SW480 (cell line): Measurements from ENCODE around the gene TCF19.
"Not testable (repeated sequence)": the region's sequence is repeated elsewhere in the genome, so short reads cannot be mapped to it uniquely, and the experiment has no call there.

Experiments used
- DNase-seq: peaks from one replicate; pipeline ENCODE4 v3.0.0-alpha.2; 2016; ENCODE audit warnings: low spot score

Gene TCF19

DNA sequence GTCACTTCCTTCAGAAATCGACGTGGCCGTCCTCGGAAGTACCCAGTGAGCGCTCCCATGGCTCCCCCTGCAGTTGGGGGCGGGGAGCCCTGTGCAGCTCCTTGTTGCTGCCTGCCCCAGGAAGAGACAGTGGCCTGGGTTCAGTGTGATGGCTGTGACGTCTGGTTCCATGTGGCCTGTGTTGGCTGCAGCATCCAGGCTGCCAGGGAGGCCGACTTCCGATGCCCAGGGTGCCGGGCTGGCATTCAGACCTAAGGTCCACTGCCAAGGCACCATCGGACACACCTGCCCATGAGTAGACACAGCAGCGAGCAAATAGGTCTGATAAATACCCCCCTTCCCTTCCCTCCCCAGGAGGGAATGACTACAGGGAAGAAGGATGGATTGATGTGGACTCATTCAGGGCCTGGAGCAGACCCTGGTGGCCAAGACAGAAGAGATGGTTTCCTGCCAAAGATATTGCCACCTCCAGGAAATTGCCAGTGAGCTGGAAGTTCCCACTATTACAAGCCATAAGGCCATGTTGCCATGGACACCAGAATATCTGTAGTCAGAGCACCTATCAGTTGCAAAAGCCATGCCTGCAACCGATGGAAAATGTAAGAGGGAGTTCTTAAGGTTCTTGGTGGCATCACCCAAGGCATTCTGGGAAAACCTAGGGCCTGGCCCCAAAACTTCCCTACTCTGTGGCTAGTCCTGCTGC, 4.2 kb downstream of the TCF19 start:
- no peak for DNase-seq

DNA sequence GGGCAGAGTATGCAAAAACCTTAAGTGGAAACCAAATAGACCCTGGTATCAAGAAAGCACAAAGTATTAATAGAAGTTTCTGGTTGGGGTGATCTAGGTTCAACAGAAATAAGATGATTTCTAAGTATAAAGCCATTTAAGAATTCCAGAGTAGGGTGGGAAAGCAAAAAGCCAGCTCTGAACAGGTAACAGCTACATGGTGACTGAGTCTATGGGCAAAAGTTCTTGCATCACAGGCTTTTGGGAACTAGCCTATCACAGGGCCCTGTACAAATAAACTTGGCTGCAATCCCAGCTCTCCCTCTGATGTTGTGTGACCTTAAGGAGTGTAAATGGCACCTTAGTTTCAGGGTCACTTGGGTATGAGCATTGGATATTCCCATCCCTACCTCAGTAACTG, 5.5 kb downstream of the TCF19 start:
- DNase-seq, result no peak

DNA sequence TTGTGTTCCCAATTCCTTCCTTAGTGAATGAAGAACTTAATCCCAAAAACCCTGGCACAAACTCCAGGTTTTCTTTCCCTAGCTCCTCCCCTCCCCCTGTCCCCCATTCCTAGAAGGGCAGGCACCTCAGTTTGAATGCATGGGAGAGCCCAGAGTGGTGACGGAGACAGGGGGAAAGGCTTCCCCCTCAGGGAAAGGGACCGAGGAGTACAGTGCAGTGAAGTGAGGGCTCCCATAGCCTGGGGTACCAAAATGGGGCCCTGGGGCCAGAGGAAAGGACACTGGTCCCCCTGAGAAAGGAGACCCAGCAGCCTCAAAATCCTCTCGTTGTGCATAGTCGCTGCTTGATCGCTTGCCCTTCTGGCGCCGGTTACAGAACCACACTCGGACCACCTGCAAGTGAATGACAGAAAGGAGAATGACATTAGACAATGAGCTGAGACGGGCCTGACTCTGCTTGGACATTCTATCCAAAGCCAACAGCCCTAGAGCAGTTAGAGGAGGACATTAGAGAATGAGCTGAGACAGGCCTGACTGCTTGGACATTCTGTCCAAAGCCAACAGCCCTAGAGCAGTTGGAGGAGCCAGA, 6.2 kb downstream of the TCF19 start:
- DNase-seq, result not testable (repeated sequence)

DNA sequence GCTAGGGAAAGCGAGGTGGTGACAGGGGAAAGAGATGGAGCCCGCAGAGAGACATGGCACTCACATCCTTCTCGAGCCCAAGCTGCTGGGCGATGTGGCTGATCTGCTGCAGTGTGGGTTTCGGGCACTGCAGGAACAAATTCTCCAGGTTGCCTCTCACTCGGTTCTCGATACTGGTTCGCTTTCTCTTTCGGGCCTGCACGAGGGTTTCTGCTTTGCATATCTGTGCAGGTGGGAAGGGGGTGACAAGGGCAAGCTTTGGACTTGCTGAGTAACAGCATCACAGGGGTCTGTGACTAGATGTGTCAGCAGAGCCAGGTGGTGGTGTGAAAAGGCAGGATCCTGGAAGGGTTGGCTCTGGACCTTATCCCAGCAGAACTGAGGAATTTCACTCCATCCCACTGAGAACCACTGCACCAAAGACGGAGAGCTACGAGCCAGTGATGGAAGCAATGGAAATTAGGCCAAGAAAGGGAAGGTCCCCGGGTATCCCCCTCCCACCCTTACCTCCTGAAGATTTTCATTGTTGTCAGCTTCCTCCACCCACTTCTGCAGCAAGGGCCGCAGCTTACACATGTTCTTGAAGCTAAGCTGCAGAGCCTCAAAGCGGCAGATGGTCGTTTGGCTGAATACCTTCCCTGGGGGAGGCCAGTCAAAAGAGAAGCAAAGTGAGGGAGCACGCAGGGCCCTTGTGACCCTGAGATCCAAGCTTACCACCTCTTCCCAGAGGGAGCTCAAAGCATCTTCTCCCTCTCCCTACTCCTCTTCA, 6.9 kb downstream of the TCF19 start:
- not testable (repeated sequence) for DNase-seq

DNA sequence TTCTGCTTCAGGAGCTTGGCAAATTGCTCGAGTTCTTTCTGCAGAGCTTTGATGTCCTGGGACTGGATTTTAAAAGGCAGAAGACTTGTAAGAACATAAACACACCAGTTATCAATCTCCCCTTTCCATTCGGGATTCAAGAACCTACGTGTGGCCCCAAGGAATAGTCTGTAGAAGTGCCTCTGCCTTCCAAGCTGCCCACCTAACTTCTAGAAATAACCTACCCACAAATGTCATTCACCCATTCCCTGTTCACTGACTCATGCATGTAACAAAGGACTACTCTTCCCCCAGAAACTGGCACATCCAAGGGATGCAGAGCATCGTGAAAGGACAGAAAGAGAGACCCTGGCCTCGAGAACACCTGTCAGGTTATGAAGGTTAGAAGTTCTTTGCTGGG, 7.6 kb downstream of the TCF19 start:
- no peak for DNase-seq

DNA sequence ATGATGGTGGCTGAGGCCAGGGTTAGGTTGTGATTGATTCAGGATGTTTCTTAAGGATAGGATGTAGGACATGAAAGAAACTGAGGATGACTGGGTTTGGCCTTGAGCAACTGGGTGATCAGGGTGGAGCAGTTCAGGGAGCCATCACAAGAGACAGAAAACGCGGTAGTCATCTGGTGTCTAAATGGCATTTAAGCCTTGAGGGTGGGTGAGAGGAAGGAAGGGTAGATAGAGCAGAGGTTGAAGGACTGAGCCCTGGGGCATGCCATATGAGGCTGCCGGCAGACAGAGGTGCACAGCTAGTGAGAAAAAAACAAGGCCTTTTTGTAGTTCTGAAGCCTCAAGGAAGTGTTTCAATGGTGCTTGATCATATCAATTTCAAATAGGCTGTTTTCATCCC, 10.2 kb downstream of the TCF19 start:
- DNase-seq, result no peak

DNA sequence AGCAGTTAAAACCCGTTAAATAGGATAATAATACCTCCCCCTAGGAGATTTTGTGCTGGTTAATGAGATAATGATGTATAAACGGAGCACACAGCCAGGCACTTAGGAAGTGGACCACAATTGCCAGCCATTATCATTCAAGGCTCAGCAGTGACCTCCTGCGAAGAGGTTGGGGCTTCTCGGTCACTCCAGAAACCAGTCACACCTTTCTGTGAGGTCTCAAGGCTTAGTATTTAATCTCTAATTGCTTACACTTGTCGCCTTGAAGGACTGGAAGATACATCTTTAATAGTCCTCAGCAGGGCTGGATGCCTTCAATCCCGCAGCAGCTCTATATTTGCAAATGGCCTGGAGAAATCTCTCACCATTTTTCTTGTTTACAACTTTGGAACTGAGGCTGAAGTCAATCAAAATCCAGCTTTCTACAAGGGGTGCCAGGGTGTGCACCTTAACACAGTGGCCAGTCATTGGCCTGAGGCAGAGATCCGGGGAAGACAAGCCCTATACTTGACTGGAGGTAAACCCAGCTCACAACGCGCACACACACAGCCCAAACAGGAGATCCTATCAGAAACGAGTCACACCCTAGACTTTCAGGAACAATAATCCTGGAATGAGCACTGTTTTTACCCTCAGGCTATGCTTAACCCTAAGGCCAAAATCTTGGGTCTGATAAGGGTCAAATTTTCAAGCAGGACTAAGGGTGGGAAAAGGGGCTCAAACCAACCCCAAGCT, 10.9 kb downstream of the TCF19 start:
- no peak for DNase-seq

DNA sequence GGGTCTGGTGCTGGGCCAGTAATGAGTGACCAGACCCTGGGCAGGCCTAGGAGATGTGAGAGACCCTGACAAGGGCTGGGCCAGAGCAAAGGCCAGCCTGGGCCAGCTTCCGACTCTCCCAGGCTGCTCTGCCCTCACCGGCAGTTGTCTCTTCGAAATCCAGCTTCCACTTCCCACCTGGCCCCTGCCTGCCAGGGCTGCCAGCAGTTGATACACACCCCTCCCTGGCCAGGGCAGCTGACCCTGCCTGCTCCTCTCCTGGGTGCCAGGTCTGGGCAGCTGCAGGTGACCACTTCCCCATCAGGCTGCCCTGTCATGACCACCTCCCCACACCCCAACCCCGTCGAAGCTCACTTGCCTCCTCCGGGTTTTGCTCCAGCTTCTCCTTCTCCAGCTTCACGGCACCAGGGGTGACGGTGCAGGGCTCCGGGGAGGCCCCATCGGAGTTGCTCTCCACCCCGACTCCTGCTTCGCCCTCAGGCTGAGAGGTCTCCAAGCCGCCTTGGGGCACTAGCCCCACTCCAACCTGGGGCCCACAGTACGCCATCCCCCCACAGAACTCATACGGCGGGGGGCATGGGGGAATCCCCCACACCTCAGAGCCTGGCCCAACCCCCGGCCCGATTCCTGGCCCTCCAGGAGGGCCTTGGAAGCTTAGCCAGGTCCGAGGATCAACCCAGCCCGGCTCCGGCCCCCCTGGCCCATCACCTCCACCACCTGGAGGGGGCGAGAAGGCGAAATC, 11.6 kb downstream of the TCF19 start:
- not testable (repeated sequence) for DNase-seq

DNA sequence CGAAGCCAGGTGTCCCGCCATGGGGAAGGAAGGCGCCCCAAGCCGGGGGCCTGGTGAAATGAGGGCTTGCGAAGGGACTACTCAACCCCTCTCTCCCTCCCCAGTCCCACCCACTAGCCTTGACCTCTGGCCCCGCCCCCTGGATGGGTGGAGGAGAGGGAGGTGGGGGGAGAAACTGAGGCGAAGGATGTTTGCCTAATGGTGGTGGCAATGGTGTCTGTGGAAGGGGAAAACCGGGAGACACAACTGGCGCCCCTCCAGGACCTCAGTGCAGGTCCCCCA, 12.2 kb downstream of the TCF19 start, which contains the start of gene POU5F1:
Gene POU5F1, minus strand, starts transcription at position 83 of the 282 bp plus-strand sequence. Its CDS starts 62 bp downstream, at position 21.
- no peak for DNase-seq

DNA sequence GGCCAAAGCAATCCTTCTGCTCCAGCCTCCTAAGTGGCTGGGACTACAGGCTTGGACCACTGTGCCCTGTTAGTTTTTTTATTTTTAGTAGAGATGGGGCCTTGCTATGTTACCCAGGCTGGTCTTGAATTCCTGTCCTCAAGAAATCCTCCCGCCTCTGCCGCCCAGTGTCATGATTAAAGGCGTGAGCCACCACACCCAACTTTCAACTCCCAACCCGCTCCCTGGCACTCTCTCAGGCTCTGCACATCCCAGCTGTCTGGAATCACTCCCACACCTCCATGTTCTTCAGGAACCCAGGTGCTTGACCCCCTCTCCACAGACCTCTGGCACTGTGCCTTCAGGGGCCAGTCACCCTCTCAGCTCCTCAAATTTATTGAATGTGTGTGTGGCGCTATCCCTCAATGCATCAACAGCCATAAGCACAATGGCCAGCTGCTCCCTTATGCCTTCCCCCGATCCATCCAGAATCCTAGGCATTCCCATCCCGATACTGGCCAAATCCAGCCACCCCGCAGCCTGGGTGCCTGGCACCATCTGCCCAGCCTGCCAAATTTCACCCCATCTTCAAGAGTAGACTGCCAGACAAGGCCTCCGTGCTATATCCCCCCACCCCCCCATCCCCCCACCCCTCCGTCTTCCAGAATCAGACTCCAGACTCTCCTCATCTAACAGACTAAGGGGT, 12.7 kb downstream of the TCF19 start:
- no peak for DNase-seq

DNA sequence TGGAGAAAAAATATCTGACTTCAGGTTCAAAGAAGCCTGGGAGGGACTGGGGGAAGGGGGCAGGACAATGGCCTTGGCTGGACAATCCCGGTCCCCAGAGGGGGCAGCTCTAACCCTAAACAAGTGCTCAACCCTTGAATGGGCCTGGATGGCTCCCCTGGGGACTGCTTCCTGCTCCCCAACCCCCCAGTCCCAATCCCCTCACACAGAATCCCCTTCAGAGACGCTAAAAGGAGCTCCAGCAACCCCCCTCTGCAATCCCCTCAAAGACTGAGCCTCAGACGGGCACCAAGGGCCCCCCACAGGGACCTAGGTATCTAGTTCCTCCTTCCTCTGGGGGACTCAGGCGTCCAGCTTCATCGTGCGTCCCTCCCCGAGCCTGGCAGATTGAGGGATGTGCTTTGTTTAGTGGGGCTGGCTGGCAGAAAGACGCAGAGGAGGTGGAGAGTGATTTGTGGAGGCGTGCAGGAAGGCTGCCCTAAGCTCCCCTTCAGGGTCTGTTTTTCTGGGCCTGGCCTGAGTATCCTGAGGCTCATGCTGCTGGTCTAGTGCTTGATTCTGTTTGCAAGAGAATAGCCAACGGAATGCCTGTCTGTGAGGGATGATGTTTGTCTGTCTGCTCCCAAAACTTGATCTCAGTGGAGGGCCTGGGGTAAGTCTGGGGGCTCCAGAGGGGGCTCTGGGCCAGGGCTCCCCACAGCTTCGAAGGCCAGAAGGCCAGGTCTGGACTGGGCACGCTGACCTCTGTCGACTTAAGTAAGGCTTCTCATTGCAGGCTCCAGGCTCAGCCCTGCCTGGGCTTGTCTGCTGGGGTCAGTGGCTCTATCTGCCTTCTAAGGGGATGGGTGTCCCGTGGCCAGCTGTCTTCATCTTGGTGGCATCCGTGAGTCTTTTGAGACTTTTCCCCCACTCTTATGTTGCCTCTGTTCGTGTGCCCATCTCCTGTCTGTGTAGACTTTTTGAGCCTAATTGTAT, 13.8 kb downstream of the TCF19 start:
- no peak for DNase-seq

DNA sequence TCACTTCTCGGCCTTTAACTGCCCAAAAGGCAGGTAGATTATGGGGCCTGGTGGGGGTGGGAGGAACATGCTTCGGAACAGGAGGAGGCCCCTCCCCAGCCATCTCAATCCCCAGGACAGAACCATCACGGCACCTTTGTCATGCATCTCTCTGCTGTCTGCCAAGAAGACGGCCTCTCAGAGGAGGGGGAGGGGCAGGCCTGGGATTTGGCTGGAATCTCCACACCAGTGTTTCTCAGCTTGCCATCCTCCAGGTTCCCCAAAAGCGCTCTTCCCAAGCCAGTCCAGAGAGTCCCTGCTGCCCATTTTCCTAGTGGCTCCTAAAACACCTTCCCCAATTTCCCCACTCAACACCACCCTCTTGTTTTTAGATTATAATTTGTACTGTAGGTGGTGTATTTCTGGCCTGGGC, 14.6 kb downstream of the TCF19 start:
- no peak for DNase-seq

DNA sequence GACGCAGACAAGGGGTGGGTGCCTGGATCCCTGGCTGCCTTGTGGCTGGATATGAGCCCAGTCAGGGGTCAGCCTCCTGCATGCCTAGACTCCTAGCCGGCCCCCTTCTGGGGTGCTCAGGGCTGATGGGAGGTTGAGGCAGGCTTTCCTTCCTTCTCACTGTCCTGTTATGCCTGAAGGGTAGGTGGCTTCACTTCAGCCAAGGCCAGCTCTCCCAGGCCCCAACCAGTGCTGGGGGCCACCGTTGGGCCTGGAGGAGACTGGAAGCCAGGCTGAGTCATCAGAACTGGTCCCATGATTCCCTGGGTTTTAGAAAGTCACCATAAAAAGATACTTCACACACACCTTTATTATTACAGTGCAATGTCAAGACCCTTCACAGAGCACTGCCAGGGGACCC, 15.0 kb downstream of the TCF19 start:
- no peak for DNase-seq

DNA sequence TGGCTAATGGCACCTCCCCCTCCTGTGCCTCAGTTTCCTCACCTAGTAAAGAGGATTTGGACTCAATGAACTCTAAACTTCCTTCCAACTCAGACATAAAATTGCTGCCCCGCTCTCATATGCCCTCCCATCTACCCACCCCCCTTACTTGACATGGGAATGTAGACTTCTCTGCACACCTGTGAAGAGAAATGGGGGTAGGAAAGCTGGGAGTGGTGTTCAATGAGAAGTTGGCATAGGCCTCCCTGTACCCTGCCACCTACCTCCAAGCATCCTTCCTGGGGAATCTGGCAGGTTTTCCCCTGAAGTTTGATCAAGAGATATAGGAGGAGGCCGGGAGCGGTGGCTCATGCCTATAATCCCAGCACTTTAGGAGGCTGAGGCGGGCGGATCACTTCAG, 16.0 kb downstream of the TCF19 start:
- DNase-seq, result no peak

DNA sequence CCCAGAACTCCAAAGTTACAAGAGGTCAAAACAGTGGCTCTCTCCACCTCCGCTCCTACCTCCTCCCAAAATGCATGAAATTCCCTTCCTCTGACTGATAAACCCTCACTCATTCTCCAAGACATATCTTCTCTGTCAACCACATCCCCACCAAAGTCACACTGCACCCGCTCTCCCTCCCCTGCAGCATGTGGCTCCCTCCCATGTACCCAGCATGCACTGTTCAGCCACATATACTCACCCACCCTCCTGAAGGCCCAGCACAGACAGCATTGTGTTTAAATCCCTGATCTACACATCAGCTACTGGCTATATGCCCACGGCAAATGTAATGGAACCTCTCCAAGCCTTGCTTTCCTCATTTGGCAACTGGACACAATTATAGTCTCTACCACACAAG, 17.6 kb downstream of the TCF19 start:
- peak; percentile 27 for DNase-seq

DNA sequence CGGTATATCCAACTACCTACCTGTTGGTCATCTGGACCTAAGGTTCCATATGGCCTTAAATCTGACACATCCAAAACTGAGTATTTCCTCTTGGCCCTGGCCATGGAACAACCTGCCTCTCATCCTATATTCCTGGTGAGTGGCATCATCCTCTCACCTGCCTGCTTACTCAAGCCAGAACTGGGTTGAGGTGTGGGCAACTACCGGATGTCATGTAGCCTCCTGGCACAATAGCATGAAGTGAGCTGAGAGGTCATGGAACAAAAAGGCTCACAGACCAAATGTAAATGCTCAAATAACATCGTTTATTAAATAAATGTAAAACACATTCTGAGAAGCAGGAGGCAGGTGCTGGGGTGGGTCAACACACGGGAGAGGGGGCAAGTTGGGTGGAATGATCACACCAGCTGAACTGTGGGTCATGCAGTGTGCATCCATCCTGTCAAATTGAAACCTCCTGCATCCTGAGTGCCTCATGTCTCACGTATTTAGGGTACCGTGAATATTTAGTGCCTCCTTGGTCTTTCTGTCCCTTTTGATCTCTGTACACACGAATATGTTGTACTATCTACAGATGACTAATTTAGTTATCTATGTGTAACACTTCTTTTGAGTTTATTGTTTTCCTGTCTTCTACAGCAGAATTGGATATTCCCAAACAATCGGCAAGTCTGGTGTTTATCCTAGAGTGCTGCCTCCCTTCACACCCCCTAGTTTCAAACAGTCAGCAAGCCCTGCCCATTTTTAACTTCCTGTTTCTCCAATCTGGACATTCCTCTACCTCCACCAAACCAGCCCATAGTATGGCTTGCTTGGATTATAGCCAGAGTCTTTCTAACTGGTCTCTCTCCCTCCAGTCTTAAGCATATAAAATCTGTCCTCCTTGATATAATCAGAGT, 20.0 kb downstream of the TCF19 start:
- DNase-seq, result no peak

DNA sequence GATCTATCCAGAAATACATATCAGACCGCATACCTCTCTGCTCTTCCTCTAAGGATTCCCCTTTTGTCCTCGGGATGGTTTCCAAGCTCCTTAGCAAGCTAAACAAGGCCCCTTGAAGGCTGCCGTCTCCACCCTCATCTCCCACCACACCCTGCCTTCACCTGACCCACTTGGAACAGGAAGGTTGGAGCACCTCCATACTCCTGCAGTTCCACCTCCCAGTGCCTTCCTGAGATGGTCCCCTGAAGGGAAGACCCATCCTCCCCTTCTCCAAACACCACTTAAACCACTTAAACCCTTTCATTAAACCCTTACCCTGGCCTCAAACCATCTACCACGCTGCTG, 20.6 kb downstream of the TCF19 start:
- no peak for DNase-seq

DNA sequence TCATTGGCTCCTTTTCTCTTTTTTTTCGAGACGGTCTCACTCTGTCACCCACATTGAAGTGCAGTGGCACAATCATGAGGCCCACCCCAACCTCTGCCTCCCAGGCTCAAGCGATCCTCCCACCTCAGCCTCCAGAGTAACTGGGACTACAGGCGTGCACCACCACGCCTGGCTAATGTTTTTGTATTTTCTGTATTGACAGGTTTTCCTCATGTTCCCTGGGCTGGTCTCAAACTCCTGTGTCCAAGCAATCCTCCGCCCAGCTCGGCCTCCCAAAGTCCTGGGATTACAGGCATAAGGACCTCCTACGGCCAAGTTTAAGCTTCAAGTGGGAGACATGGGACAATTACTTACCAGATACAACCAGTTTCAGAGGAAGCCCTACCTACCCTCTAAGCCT, 21.5 kb downstream of the TCF19 start:
- DNase-seq, result no peak

DNA sequence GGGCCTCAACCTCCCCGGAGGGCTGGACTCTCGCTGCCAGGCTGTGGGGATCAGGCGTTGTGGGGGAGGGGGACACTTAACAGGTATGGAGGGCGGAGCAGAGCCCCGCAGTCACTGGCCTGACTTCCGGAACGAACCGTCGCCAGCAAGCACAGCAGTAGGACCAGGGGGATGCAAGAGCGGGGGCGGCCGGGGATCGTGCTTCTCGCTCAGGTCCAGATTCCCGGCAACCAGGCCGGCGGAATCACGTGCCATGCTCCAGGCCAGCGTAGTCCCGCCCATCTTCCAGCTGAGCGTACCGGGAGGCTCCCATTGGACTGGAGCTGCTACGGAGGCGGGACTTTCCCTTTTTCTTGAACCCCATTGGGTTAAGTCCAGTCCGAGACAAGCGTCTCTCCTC, 22.1 kb downstream of the TCF19 start:
- DNase-seq, result no peak
